Measurements from ENCODE around the gene PSMD6.

The PSMD6 gene

GRCh38 chr3:64008017-64008416 lies 15.3 kb downstream of the PSMD6 start:
- no peak for DNase-seq

- DNase-seq = no peak
These were observed 19.7 kb downstream of the PSMD6 start for GRCh38 chr3:64003589-64003988.

GRCh38 chr3:64002233-64002632 lies 21.1 kb downstream of the PSMD6 start:
- no peak for DNase-seq

GRCh38 chr3:64000453-64001055 lies 22.7 kb downstream of the PSMD6 start:
- DNase-seq = no peak

- no peak for DNase-seq
These were observed 24.2 kb downstream of the PSMD6 start for GRCh38 chr3:63998852-63999754.

GRCh38 chr3:63995086-63995485 lies 28.2 kb downstream of the PSMD6 start:
- DNase-seq = no peak

GRCh38 chr3:63993653-63994079 lies 29.6 kb downstream of the PSMD6 start:
- peak; percentile 8 for DNase-seq

- DNase-seq = no peak
These were observed 30.6 kb downstream of the PSMD6 start for GRCh38 chr3:63992516-63993209.

- DNase-seq = no peak
These were observed 31.6 kb downstream of the PSMD6 start for GRCh38 chr3:63991666-63992065.

GRCh38 chr3:63990733-63991132 lies 32.6 kb downstream of the PSMD6 start:
- no peak for DNase-seq

GRCh38 chr3:63990204-63990603 lies 33.1 kb downstream of the PSMD6 start:
- no peak for DNase-seq

GRCh38 chr3:63988943-63989342 lies 34.4 kb downstream of the PSMD6 start:
- DNase-seq = no peak

GRCh38 chr3:63986831-63987230 lies 36.5 kb downstream of the PSMD6 start:
- DNase-seq = no peak

GRCh38 chr3:63986146-63986545 lies 37.1 kb downstream of the PSMD6 start:
- DNase-seq = no peak

- DNase-seq = no peak
These were observed 38.9 kb downstream of the PSMD6 start for GRCh38 chr3:63984391-63984790.

GRCh38 chr3:63981980-63982379 lies 41.3 kb downstream of the PSMD6 start:
- DNase-seq = no peak

GRCh38 chr3:63980830-63981498 lies 42.3 kb downstream of the PSMD6 start:
- no peak for DNase-seq

- DNase-seq = no peak
These were observed 43.3 kb downstream of the PSMD6 start for GRCh38 chr3:63980019-63980418.

- no peak for DNase-seq
These were observed 44.0 kb downstream of the PSMD6 start for GRCh38 chr3:63979093-63979885.

- DNase-seq = no peak
These were observed 45.4 kb downstream of the PSMD6 start for GRCh38 chr3:63977893-63978292.

- no peak for DNase-seq
These were observed 46.5 kb downstream of the PSMD6 start for GRCh38 chr3:63976872-63977200.

GRCh38 chr3:63976161-63976871 lies 47.0 kb downstream of the PSMD6 start:
- no peak for DNase-seq

Data from KG1 (cell line).